HepG2 (cell line): ENCODE data around the gene NOP56. TPM values are rescaled to one million over a fixed set of nuclear protein-coding genes. Genes with fewer than 3 reads are reported as not detected.

Experiments used
- ARID2 ChIP-seq: sonication (generic); formaldehyde crosslinking; IDR thresholded peaks from 2 replicates; pipeline ENCODE4 v1.8.1; 2022; ENCODE audit warnings: mild to moderate bottlenecking, missing genetic modification reagents, borderline replicate concordance
- ATM ChIP-seq: fragments of 450-650 bp; IDR thresholded peaks from 2 replicates; pipeline ENCODE4 v1.7.1; 2017; ENCODE audit warnings: mild to moderate bottlenecking, borderline replicate concordance
- CHD4 ChIP-seq: fragments of 200-600 bp; sonication (generic); IDR thresholded peaks from 2 replicates; pipeline ENCODE4 v1.7.0; 2017; ENCODE audit warnings: mild to moderate bottlenecking, low read length, borderline replicate concordance
- EP300 ChIP-seq, 3 experiments: sonication (generic) in 1 of 3; formaldehyde crosslinking in 1 of 3; IDR thresholded peaks; 2 replicates each; pipeline versions ENCODE4 v1.5.1 to v1.6.1; 2011 to 2020; ENCODE audit warnings: low read depth in 2 of 3, low read length in 2 of 3, borderline replicate concordance in 1 of 3, improper control_type of control experiment in 1 of 3, mild to moderate bottlenecking in 1 of 3, missing genetic modification reagents in 1 of 3, moderate library complexity in 1 of 3
- FOXK1 ChIP-seq: sonication (generic); formaldehyde crosslinking; IDR thresholded peaks from 2 replicates; pipeline ENCODE4 v1.4.0; 2020; ENCODE audit warnings: low read depth, missing genetic modification reagents, borderline replicate concordance
- FOXM1 ChIP-seq: sonication (generic); formaldehyde crosslinking; IDR thresholded peaks from 2 replicates; pipeline ENCODE4 v1.5.0; 2020; ENCODE audit warnings: missing genetic modification reagents
- HDAC2 ChIP-seq: sonication (generic); formaldehyde crosslinking; IDR thresholded peaks from 2 replicates; pipeline ENCODE4 v1.4.0; 2020; ENCODE audit warnings: missing genetic modification reagents
- JUND ChIP-seq: sonication (generic); formaldehyde crosslinking; IDR thresholded peaks from 2 replicates; pipeline ENCODE4 v1.8.0; 2022; ENCODE audit warnings: mild to moderate bottlenecking, missing genetic modification reagents
- NFE2L2 ChIP-seq: fragments of 150-350 bp; IDR thresholded peaks from 2 replicates; pipeline ENCODE4 v1.6.1; 2014; ENCODE audit warnings: low read length
- ZBTB7A ChIP-seq: sonication (generic); formaldehyde crosslinking; IDR thresholded peaks from 2 replicates; pipeline ENCODE4 v1.8.0; 2022; ENCODE audit warnings: mild to moderate bottlenecking, missing genetic modification reagents
- ZNF143 ChIP-seq: sonication (generic); formaldehyde crosslinking; IDR thresholded peaks from 2 replicates; pipeline ENCODE4 v1.4.0; 2020; ENCODE audit warnings: missing genetic modification reagents
- ZNF234 ChIP-seq: sonication (generic); formaldehyde crosslinking; conservative IDR thresholded peaks from 2 replicates; pipeline ENCODE4 v1.5.1; 2020; ENCODE audit warnings: mild to moderate bottlenecking, missing genetic modification reagents
- ZNF441 ChIP-seq: sonication (generic); formaldehyde crosslinking; IDR thresholded peaks from 2 replicates; pipeline ENCODE4 v1.7.0; 2021; ENCODE audit warnings: missing genetic modification reagents, borderline replicate concordance
- ZNF737 ChIP-seq: sonication (generic); formaldehyde crosslinking; IDR thresholded peaks from 2 replicates; pipeline ENCODE4 v1.5.0; 2020; ENCODE audit warnings: missing genetic modification reagents, mild to moderate bottlenecking, borderline replicate concordance
- ZNF775 ChIP-seq: sonication (generic); formaldehyde crosslinking; IDR thresholded peaks from 2 replicates; pipeline ENCODE4 v1.4.0; 2020; ENCODE audit warnings: missing genetic modification reagents, mild to moderate bottlenecking, moderate library complexity, borderline replicate concordance
- polyA plus RNA-seq, 8 experiments: library from polyadenylated mRNA; depleted of rRNA in 3 of 8; stranded (reverse) in 7 of 8; unstranded in 1 of 8; fragments of >200 nt; fragmentation: Illumina TruSeq in 4 of 8; extraction: Trizol in 4 of 8; gene quantifications; 2 replicates each; pipeline versions ENCODE4 v1.2.1 to v1.2.3, GENCODE V29; 2011 to 2016; ENCODE audit warnings: low read depth in 4 of 8, missing spikeins in 1 of 8, mixed read lengths in 1 of 8; ENCODE audit not compliant: insufficient read depth in 1 of 8
- total RNA-seq, 5 experiments: library from RNA; depleted of rRNA; stranded (reverse); fragments of >200 nt; fragmentation: Illumina TruSeq; extraction: Trizol; gene quantifications; 2 replicates each; pipeline ENCODE4 v1.2.3, GENCODE V29; 2016; ENCODE audit warnings: low read depth in 1 of 5
- TF ChIP-seq, protein P1 (sequence below): sonication (generic); formaldehyde crosslinking; IDR thresholded peaks from 2 replicates; pipeline ENCODE4 v1.4.0; 2020; ENCODE audit warnings: missing genetic modification reagents
- TF ChIP-seq, protein P2 (sequence below): sonication (generic); formaldehyde crosslinking; IDR thresholded peaks from 2 replicates; pipeline ENCODE4 v1.4.0; 2020; ENCODE audit warnings: missing genetic modification reagents
- TF ChIP-seq, protein P3 (sequence below): sonication (generic); formaldehyde crosslinking; IDR thresholded peaks from 2 replicates; pipeline ENCODE4 v1.5.0; 2020; ENCODE audit warnings: missing genetic modification reagents, mild to moderate bottlenecking, borderline replicate concordance

The NOP56 gene
- total and polyA plus RNA-seq, 2 of the 13 experiments (the other 11 are each of a cell fraction or from before 2014, with no cell fraction given): 369 to 1,116 TPM

DNA sequence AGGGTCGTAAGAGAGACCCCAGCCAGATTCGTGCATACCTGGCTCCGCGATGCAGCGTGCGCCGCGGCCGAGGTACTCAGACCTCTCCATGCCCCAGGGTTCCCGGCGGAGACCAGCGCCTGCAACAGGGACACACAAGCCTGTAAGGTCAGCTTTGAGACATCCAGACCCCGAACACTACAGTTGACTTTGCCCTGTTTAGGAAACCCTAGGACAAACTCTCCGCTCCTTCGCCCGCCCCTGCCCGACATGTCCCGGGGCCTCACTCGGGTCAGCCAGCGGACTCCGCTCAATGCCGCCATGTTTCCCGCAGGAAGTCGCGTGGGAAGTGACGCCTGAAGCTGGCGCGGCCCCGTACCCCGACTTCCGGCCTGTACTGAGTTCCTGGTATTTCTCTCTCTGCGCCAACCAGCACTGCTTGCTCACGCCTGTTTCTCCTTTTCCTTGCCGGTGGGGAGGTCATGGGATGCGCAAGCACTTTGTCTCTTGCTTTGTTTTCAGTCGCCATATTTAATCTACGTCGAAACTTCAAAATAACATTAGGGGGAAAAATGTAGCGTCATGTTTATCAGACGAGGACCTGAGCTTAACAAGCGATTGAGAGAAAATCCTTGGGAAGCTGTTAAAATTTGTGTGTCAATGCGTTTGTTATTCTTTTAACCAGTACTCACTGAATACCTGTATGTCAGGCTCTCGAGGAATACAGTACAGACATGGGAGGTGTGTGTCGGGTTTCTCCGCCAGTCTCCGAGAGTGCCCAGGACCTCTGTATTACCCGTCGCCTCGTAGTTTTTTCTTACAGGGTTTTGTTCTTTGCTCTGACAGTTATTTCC, 11.7 kb downstream of the NOP56 start, which contains the start of gene IDH3B (continued):
- TF ChIP-seq JUND (CRISPR knock-in tag) (peak; percentile 69; the same call in 1 of the 2 replicates), CHD4 (no peak), ARID2 (peak; percentile 98), FOXM1 (CRISPR knock-in tag) (no peak), ZNF234 (CRISPR knock-in tag) (no peak), EP300 (IDR thresholded peaks at IDR 0.05; ENCODE audit: low read depth in 2 of 2, low read length in 2 of 2) (peak; percentile 45 to 61; a peak in 3 of 4 replicates), EP300 (CRISPR knock-in tag; IDR thresholded peaks at IDR 0.05; ENCODE audit: borderline replicate concordance) (peak; percentile 66), ZBTB7A (CRISPR knock-in tag) (peak; percentile 42; the same call in 1 of the 2 replicates), NFE2L2 (0 out of 2 replicates have a peak, but pooled peaks have one; percentile 5), ZNF775 (CRISPR knock-in tag) (no peak), FOXK1 (CRISPR knock-in tag) (peak; percentile 99), HDAC2 (peak; percentile 100), ZNF143 (CRISPR knock-in tag) (peak; percentile 78), ATM (no peak), ZNF441 (peak; percentile 90; the same call in 1 of the 2 replicates), ZNF737 (CRISPR knock-in tag) (peak; percentile 86; the same call in 1 of the 2 replicates)
- TF ChIP-seq, protein P1, sequence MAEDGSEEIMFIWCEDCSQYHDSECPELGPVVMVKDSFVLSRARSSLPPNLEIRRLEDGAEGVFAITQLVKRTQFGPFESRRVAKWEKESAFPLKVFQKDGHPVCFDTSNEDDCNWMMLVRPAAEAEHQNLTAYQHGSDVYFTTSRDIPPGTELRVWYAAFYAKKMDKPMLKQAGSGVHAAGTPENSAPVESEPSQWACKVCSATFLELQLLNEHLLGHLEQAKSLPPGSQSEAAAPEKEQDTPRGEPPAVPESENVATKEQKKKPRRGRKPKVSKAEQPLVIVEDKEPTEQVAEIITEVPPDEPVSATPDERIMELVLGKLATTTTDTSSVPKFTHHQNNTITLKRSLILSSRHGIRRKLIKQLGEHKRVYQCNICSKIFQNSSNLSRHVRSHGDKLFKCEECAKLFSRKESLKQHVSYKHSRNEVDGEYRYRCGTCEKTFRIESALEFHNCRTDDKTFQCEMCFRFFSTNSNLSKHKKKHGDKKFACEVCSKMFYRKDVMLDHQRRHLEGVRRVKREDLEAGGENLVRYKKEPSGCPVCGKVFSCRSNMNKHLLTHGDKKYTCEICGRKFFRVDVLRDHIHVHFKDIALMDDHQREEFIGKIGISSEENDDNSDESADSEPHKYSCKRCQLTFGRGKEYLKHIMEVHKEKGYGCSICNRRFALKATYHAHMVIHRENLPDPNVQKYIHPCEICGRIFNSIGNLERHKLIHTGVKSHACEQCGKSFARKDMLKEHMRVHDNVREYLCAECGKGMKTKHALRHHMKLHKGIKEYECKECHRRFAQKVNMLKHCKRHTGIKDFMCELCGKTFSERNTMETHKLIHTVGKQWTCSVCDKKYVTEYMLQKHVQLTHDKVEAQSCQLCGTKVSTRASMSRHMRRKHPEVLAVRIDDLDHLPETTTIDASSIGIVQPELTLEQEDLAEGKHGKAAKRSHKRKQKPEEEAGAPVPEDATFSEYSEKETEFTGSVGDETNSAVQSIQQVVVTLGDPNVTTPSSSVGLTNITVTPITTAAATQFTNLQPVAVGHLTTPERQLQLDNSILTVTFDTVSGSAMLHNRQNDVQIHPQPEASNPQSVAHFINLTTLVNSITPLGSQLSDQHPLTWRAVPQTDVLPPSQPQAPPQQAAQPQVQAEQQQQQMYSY: peak; percentile 67; the same call in 1 of the 2 replicates
- TF ChIP-seq, protein P2, sequence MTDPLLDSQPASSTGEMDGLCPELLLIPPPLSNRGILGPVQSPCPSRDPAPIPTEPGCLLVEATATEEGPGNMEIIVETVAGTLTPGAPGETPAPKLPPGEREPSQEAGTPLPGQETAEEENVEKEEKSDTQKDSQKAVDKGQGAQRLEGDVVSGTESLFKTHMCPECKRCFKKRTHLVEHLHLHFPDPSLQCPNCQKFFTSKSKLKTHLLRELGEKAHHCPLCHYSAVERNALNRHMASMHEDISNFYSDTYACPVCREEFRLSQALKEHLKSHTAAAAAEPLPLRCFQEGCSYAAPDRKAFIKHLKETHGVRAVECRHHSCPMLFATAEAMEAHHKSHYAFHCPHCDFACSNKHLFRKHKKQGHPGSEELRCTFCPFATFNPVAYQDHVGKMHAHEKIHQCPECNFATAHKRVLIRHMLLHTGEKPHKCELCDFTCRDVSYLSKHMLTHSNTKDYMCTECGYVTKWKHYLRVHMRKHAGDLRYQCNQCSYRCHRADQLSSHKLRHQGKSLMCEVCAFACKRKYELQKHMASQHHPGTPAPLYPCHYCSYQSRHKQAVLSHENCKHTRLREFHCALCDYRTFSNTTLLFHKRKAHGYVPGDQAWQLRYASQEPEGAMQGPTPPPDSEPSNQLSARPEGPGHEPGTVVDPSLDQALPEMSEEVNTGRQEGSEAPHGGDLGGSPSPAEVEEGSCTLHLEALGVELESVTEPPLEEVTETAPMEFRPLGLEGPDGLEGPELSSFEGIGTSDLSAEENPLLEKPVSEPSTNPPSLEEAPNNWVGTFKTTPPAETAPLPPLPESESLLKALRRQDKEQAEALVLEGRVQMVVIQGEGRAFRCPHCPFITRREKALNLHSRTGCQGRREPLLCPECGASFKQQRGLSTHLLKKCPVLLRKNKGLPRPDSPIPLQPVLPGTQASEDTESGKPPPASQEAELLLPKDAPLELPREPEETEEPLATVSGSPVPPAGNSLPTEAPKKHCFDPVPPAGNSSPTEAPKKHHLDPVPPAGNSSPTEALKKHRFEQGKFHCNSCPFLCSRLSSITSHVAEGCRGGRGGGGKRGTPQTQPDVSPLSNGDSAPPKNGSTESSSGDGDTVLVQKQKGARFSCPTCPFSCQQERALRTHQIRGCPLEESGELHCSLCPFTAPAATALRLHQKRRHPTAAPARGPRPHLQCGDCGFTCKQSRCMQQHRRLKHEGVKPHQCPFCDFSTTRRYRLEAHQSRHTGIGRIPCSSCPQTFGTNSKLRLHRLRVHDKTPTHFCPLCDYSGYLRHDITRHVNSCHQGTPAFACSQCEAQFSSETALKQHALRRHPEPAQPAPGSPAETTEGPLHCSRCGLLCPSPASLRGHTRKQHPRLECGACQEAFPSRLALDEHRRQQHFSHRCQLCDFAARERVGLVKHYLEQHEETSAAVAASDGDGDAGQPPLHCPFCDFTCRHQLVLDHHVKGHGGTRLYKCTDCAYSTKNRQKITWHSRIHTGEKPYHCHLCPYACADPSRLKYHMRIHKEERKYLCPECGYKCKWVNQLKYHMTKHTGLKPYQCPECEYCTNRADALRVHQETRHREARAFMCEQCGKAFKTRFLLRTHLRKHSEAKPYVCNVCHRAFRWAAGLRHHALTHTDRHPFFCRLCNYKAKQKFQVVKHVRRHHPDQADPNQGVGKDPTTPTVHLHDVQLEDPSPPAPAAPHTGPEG (CRISPR knock-in tag): peak; percentile 57
- TF ChIP-seq, protein P3, sequence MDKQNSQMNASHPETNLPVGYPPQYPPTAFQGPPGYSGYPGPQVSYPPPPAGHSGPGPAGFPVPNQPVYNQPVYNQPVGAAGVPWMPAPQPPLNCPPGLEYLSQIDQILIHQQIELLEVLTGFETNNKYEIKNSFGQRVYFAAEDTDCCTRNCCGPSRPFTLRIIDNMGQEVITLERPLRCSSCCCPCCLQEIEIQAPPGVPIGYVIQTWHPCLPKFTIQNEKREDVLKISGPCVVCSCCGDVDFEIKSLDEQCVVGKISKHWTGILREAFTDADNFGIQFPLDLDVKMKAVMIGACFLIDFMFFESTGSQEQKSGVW: no peak
